ENCODE measurements around the gene ANKRD44. TPM values are rescaled to one million over a fixed set of nuclear protein-coding genes. Genes with fewer than 3 reads are reported as not detected.
"Not testable (repeated sequence)": the region's sequence is repeated elsewhere in the genome, so short reads cannot be mapped to it uniquely, and the experiment has no call there.

ANKRD44 gene
- total RNA-seq, 1 donor from 2014 or later = 9.7 TPM

DNA sequence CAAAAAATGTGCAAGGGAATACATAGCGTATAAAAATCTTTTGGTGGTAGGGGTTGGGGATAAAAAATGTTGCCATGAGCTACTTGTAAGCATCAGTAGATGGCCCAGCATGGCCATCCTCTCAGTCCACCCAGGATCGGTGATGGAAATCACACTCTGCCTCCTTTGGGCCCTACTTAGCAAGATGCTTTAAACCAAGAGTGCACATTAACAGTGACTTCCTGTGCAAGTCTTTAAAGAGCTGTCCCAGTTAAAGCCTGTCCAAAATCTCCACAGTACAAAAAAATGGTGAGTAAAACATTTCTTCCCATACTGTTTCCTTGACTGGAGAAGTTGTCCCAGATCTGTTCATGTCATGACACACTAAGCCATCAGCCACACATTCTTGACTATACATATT is 18.0 kb downstream of the ANKRD44 start:
- no peak for DNase-seq (ENCODE audit: low read depth)

DNA sequence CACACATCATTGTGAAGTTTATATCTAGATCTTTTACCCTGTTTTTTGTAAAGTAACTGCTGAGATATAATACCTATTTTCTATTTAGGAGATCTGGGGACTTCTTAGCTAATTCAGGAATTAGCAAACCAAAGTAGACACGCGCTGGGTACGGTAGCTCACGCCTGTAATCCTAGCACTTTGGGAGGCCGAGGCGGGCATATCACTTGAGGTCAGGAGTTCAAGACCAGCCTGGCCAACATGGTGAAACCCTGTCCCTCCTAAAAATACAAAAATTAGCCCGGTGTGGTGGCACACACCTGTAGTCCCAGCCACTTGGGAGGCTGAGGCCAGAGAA is 23.0 kb downstream of the ANKRD44 start:
- DNase-seq (ENCODE audit: low read depth) = not testable (repeated sequence)

- DNase-seq (ENCODE audit: low read depth) = peak; percentile 66
Observed at GRCh38 chr2:197286805-197287595, 23.6 kb downstream of the ANKRD44 start.

GRCh38 chr2:197285361-197285760 is 25.2 kb downstream of the ANKRD44 start:
- no peak for DNase-seq (ENCODE audit: low read depth)

GRCh38 chr2:197284956-197285355 is 25.6 kb downstream of the ANKRD44 start:
- DNase-seq (ENCODE audit: low read depth) = no peak

DNA sequence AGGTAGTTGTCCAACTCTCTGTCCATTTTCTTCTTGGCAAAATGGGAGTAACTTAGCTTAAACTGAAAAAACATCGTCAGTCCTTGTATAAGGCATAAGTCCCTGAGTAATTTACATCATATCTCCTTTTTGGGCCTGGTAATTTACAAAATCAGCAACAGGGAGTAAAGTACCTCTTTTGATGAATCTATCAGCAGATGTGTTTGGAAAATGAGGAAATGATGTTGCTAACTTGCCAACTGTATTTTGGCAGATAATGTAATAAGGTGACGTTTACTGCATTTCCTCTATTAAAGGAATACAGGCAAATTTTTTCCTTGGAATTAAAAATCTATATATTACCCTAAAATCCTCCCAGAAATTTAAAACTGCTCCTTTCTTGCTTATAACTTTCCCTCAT is 29.2 kb downstream of the ANKRD44 start:
- no peak for DNase-seq (ENCODE audit: low read depth)

DNA sequence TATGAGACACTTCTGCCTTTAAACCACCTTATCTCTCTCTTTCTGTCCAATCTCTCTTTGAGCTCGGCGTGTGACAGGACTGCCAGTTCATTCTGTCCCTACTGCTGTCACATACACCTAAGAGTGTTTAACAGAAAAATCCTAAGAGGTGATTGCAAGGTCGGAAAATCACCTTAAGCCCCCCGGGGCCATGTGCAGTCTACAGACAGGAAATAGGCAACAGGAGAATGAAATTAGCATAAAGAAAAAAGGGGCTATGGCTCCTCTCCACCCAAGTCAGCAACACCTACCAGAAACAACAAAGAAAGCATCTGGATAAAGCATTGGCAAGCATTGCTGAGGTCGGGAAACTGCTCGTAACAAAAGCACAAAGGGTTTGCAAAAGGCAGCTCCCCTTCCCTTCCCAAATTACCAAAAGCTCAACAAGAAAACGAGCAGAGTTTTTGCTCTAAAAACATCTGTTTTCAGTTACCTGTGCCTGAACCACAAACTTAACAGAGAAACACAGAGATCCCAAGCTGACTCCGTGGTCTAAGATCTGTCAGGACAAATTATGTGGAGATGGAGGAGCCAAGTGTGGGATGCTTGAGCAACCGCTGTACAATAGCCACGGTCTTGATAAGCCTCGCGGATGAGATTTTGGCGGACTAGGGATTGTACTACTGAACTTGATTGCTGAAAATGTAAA is 30.4 kb downstream of the ANKRD44 start:
- DNase-seq (ENCODE audit: low read depth) = no peak

- DNase-seq (ENCODE audit: low read depth) = peak; percentile 46
Observed at GRCh38 chr2:197278799-197279763, 31.5 kb downstream of the ANKRD44 start.

- no peak for DNase-seq (ENCODE audit: low read depth)
Observed at GRCh38 chr2:197277794-197278193, 32.8 kb downstream of the ANKRD44 start.

GRCh38 chr2:197276156-197276555 is 34.4 kb downstream of the ANKRD44 start:
- DNase-seq (ENCODE audit: low read depth) = no peak

DNA sequence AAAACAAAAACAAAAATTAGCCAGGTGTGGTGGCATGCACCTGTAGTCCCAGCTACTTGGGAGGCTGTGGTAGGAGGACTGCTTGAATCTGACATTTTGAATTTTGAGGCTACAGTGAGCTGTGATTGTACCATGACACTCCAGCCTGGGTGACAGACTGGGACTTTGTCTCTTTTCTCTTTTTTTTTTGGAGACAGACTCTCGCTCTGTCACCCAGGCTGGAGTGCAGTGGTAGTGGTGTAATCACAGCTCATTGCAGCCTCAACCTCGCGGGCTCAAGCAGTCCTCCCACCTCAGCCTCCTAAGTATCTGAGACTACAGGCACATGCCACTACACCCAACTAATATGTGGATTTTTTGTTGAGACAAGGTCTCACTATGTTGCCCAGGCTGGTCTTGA is 35.6 kb downstream of the ANKRD44 start:
- no peak for DNase-seq (ENCODE audit: low read depth)

GRCh38 chr2:197274349-197274748 is 36.2 kb downstream of the ANKRD44 start:
- DNase-seq (ENCODE audit: low read depth) = no peak

DNA sequence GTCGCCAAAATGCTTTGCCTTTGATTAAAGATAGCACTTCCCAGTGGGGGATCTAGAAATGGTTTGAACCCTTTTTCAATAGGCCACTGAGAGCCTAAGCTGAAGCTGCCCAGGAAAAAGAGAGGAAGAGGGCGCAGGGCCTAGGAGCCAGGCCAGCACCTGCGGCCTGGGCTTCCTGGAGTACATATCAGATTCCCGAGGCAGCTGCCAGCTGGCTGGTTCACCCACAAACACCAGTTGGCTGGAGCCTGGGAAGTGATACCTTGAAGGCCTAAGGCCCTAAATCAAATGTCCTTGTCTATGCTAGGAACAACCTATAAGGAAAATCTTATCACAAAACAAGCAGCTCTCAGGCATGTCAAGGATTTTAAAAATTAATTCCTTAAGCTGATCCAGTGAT is 37.1 kb downstream of the ANKRD44 start:
- peak; percentile 82 for DNase-seq (ENCODE audit: low read depth)

- no peak for DNase-seq (ENCODE audit: low read depth)
Observed at GRCh38 chr2:197270601-197271000, 40.0 kb downstream of the ANKRD44 start.

- no peak for DNase-seq (ENCODE audit: low read depth)
Observed at GRCh38 chr2:197269815-197270214, 40.8 kb downstream of the ANKRD44 start.

- peak; percentile 70 for DNase-seq (ENCODE audit: low read depth)
Observed at GRCh38 chr2:197268786-197269584, 41.6 kb downstream of the ANKRD44 start.

GRCh38 chr2:197266477-197266876 is 44.1 kb downstream of the ANKRD44 start:
- no peak for DNase-seq (ENCODE audit: low read depth)

GRCh38 chr2:197265924-197266323 is 44.7 kb downstream of the ANKRD44 start:
- no peak for DNase-seq (ENCODE audit: low read depth)

- no peak for DNase-seq (ENCODE audit: low read depth)
Observed at GRCh38 chr2:197265036-197265435, 45.5 kb downstream of the ANKRD44 start.

DNA sequence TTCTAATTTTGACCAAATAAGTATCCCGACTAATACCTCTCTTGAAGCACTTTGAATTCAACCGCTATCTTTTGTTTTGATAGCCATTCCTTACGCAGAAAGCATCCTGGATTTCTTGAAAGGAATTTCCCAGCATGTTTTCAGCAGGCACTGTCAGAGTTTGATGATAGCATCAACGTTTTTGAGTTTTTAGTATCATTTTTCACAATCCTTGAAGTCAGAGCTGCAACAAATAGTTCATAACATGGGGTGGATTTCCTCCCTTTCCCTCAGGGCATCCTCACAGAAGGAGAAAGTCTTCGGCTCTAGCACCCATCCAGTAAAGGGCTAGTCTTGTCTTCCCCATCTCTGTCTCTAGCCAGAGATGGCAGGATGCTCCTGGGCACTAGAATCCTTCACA is 46.2 kb downstream of the ANKRD44 start:
- DNase-seq (ENCODE audit: low read depth) = no peak

GRCh38 chr2:197263077-197263476 is 47.5 kb downstream of the ANKRD44 start:
- DNase-seq (ENCODE audit: low read depth) = no peak

All from myocyte (in vitro differentiated cells).